ENCODE data around the gene TATDN3. TPM values are rescaled to one million over a fixed set of nuclear protein-coding genes. Genes with fewer than 3 reads are reported as not detected.

Gene TATDN3
- polyA plus RNA-seq (2011; rRNA removed) (4.6 and 9.5 TPM in 2 replicates), polyA minus RNA-seq (2011; rRNA and poly(A)+ RNA removed) (3.2 and 3.8 TPM in 2 replicates)

GRCh38 chr1:212791676-212792395, at the start of gene TATDN3, which contains the start of gene NSL1:
Gene TATDN3 (plus strand): TSS chr1:212791894. CDS start chr1:212791922, 28 bp downstream.
Gene NSL1 (minus strand): TSS chr1:212791777. CDS start chr1:212791763, 14 bp downstream.
- Histone ChIP-seq H3K4me3 (ENCODE audit: low read depth, low read length) (peak within 1 kb of the TSS; percentile 98), H3K36me3 (ENCODE audit: control insufficient read depth, insufficient read depth, low read length) (no peaks in the 10 kb centered on the region), H3K27me3 (ENCODE audit: control insufficient read depth, insufficient read depth, low read length) (no peaks in the 10 kb centered on the region)
- ChIA-PET POLR2A (no interaction called here), CTCF (interaction anchor here (0.7 to 4.1 kb wide), 7 partner anchors 9 to 203 kb away, joined by 3 to 14 read pairs (median 6); no protein-coding TSS in a partner anchor)
- TF ChIP-seq CTCF (IDR thresholded peaks at IDR 0.05; ENCODE audit: insufficient read depth, low read depth, low read length) = no peak
- peak; percentile 48 for DNase-seq (ENCODE audit: low read depth)

GRCh38 chr1:212743901-212744475, 47.7 kb upstream of the TATDN3 start:
- TF ChIP-seq CTCF (IDR thresholded peaks at IDR 0.05; ENCODE audit: insufficient read depth, low read depth, low read length) = no peak
- ChIA-PET POLR2A (no interaction called here), CTCF (interaction anchor here (0.9 to 1.5 kb wide), 3 partner anchors 12 to 267 kb away, joined by 3 to 4 read pairs (median 3); no protein-coding TSS in a partner anchor)
- Histone ChIP-seq H3K4me3 (ENCODE audit: low read depth, low read length) (no peak overlapping the region), H3K36me3 (ENCODE audit: control insufficient read depth, insufficient read depth, low read length) (no peaks in the 10 kb centered on the region), H3K27me3 (ENCODE audit: control insufficient read depth, insufficient read depth, low read length) (no peaks in the 10 kb centered on the region)
- no peak for DNase-seq (ENCODE audit: low read depth)

- Histone ChIP-seq H3K4me3 (ENCODE audit: low read depth, low read length) (no peak overlapping the region), H3K27me3 (ENCODE audit: control insufficient read depth, insufficient read depth, low read length) (no peaks in the 10 kb centered on the region), H3K36me3 (ENCODE audit: control insufficient read depth, insufficient read depth, low read length) (no peaks in the 10 kb centered on the region)
- DNase-seq (ENCODE audit: low read depth) = no peak
- ChIA-PET CTCF (interaction anchor here (0.6 to 1.5 kb wide), 4 partner anchors 10 to 268 kb away, joined by 3 to 4 read pairs (median 4); no protein-coding TSS in a partner anchor), POLR2A (no interaction called here)
- TF ChIP-seq CTCF (IDR thresholded peaks at IDR 0.05; ENCODE audit: insufficient read depth, low read depth, low read length) = no peak
Measured at GRCh38 chr1:212745303-212745702, 46.4 kb upstream of the TATDN3 start.

- H3K4me3 ChIP-seq (ENCODE audit: low read depth, low read length) = no peak overlapping the region
- H3K36me3 ChIP-seq (ENCODE audit: control insufficient read depth, insufficient read depth, low read length) = no peaks in the 10 kb centered on the region
- no peak for TF ChIP-seq CTCF (IDR thresholded peaks at IDR 0.05; ENCODE audit: insufficient read depth, low read depth, low read length)
- no peak for DNase-seq (ENCODE audit: low read depth)
- no peaks in the 10 kb centered on the region for H3K27me3 ChIP-seq (ENCODE audit: control insufficient read depth, insufficient read depth, low read length)
- ChIA-PET POLR2A (no interaction called here), CTCF (interaction anchor here (1.0 to 1.4 kb wide), 5 partner anchors 9 to 81 kb away, joined by 3 read pairs; no protein-coding TSS in a partner anchor)
Measured at GRCh38 chr1:212746546-212746945, 45.1 kb upstream of the TATDN3 start.

Measured in BJ (cell line).